ENCODE results near the gene ST3GAL3.

The ST3GAL3 gene

DNA sequence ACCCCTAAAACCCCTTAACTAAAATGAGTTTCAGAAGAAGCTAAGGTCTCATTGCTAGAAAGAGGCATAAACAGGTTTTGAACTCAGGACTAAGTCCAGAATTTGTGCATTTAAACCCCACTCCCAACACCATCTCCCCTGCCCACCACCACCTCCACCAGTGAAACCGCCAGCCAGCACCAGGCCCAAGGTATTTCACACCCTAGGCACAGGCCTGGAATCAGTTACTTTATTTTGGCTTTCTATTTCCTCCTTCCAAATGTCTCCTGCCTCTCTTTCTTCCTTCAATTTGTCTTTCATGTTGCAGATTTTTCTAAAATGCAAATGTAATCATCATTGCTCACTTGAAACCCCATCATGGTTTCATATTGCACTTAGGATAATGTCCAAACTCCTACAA is 237.5 kb downstream of the ST3GAL3 start:
- DNase-seq (ENCODE audit: low read depth): no peak

DNA sequence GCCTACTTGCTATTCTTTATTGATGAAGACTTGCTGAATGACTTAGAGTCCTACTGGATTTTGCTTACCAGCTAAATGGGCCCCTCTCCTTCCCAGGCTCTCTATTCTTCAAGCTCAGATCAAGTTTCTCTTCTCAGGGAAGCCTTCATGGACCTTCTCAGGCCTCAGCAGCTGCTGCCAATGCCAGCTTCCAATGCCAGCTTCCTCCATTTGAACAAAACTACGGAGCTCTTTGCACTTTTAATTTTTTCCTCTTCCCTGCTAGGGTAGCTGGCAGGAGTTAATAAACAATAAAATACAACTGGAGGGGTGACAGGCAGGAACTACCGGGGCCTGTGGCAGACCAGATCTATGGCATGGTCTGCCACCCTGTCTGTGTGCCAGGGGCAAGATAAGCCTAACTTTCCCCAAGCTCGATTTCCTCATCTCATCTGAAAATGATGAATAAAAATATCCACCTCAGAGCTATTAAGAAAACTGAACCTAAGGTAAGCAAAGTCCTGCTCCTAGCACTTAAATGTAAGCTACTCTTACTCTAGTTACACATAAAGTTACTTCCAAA is 238.4 kb downstream of the ST3GAL3 start:
- no peak for DNase-seq (ENCODE audit: low read depth)

DNA sequence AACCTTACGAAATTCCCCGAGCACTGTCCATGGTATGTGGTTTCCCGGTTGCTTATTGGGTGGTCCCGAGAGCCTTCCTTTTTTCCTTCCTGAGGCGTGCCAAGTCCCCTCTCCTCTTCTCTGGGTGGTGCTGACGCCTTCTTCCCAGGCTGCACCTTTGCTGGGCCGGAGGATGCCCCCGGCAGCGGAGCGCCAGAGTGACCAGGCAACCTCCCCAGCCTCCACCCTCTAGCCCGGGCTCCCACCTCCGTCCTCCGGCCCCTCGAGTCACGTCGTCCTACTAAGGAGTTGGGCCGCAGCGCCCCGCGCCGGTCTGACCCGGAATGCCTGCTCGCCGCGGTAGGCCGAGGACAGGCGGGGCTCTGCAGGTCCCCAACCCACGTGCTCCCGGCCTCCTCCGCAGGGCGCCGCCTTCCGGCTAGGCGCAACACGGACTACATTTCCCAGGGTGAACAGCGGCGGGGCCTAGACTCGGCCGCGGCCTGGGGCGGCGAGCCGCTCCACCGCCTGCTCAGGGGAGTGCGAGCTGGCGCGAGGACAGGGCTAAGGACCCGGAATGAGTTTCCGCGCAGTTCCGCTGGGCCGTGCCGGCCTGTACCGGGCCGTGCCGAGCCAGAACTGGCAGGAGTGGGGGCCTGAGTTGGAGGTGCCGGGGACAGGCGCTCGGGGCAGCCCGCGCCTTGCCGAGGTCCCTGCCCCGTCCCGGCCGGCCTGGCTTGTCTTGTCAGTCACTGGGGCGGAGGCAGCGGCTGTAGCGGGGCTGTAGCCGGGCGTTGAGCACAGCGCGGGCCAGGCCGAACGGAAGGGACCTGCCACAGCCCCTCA is 239.1 kb downstream of the ST3GAL3 start, which contains the start of gene IPO13:
IPO13 (plus strand) TSS at position 715 of the 825 bp plus-strand sequence. CDS start 651 bp downstream, outside the sequence.
- DNase-seq (ENCODE audit: low read depth): peak; percentile 92

DNA sequence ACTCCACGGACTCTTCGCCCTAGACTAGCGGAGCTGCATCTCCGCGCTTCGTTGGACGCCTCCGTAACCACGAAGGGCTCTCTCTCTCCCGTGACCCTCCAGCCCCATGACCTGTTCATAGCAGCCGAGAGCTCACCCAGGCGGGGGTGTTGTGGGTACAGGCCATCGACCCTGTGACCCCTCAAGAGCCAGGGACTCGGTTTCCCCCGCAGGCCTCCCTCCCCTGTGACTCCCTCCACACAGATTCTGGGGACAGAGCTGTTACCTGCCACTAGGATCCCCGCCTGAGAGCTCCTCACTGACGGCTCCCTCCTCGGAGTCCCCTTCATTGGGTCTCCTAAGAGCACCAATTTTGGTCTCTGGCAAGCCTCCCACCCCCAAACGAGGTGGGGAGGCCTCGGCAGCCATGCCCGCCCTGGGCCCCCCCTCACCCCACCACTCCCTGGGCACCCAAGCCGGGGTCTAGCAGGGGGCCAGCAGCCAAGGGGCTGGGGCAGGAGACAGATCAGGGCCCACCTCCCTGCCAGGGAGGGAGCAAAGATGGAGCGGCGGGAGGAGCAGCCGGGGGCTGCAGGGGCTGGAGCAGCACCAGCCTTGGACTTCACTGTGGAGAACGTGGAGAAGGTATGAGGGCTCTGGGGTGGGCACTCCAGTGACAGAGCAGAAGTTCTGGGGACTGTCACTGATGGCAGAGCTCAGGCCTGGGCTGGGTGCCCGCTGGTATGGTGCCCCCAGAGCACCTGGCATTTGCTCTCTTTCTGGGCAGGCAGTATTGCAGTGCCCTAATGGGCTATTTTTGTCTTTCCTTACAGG is 239.9 kb downstream of the ST3GAL3 start:
- DNase-seq (ENCODE audit: low read depth): no peak

DNA sequence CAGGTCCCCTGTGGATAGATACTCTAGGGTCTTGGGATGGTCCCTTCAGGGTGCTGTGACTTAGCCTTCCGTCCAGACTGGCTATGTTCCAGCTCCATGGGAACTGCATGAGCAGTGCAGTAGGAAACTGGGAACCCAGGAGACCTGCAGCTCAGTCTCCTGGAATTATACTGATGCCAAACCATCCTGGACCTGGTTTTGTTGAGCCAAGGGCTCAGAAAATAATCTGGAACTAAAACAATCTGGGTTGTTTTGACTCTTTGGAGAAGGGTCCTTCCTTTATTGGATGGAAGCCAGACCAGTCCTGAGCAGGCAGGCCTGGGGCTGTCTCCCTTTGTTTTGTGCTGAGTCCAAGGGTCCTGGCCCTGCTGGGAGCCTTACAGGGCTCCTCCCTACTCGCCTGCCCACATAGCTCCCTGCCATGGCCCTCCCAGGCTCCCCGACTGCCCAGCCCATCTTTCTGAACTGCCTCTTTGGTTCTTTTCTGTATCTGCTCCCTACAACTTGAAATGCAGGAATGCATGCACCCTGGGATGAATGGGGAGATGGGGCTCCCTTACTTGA is 240.6 kb downstream of the ST3GAL3 start:
- no peak for DNase-seq (ENCODE audit: low read depth)

DNA sequence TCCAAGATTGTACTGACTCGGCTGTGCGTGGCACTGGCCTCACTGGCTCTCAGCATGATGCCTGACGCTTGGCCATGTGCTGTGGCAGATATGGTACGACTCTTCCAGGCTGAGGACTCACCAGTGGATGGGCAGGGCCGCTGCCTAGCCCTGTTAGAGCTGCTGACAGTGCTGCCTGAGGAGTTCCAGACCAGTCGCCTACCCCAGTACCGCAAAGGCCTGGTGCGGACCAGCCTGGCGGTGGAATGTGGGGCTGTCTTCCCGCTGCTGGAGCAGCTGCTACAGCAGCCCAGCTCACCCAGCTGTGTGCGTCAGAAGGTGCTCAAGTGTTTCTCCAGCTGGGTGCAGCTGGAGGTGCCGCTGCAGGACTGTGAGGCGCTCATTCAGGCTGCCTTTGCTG is 242.3 kb downstream of the ST3GAL3 start:
- no peak for DNase-seq (ENCODE audit: low read depth)

DNA sequence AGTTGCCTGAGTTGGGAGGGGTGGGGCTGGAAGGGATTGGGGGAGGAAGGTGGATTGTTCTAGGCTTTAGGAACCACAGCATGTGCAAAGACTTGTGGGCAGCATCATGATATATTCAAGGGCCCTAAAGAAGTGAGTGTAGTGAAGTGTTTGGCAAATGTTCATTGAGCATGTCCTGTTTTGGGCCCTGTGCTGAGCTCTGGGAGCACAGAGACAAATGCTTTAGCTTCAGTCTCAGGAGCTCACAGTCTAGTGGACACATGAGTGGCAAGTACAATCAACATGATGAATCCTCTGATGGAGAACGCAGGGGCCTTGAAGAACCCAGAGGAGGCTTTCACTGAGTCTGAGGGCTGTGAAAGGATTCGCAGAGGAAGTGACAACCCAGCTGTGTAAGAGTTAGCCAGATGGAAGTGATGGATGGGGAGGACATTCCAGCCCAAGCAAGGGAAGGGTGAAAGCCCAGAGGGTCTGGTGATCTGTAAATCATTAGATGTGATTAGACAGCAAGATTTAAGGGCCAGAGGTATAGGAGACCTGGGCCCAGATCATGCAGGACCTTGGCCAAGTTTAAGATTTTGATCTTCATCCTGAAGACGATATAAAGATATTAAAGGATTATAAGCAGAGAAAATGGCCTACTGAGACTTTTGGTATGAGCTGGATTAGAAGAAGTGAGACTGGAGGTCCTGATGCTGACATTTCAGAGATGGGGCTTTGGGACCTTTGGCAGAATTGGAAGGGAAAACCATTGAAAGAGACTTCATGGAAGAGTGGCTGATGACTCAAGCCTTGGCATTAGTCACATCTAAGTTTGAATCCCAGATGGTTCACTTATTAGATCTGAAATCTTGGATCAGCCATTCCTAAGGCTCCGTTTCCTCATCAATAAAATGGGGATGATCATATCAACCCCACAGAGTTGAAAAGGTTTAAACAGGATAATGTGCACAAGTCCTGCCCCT is 244.0 kb downstream of the ST3GAL3 start:
- no peak for DNase-seq (ENCODE audit: low read depth)

DNA sequence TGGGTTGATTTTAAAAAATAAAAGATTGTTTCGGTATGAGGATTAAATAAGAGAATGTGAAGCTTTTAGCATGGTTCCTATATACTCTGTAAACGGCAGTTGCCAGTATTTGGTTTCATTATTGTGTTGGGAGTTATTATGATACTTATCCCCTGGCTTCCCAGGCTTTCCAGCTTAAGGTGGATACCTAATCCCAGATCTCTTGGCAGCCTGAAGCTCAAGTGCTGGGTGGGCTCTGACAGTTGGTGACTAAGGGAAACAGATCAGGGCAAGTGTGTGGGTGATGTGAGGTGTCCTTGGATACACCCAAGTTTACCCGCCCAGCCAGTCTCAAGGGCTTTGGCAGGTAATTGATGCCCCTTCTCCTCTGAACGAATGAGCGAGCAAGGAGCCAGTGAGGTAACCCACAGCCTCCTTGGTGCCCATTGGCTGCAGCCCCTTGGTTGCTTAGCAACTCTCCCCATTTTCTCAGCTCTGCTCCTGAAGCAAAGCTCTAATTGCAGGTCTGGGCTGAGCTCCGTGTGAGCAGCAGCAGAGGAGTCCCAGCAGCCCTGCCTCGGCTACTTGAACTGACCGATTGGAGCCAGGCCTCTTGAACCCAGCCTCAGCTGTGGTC is 245.5 kb downstream of the ST3GAL3 start:
- no peak for DNase-seq (ENCODE audit: low read depth)

DNA sequence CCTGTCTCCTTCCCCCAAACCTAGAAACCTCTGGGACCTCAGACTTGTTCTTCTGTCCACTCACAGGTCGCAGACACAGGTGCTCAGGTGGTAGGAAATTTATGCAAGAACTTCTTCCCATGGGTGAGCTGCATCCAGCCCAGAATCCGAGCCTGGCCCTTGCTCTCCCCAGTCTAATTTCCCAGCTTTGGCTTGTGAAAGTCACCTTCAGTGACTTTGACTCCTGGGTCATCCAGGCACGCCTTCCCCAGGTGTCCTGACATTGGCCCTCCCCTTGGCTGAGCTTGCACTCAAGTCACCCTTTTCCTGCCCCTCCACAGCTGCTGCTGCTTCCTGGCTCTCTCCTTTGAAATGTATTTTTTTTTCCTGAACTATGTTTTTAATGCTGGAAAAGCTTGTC is 246.0 kb downstream of the ST3GAL3 start:
- no peak for DNase-seq (ENCODE audit: low read depth)

DNA sequence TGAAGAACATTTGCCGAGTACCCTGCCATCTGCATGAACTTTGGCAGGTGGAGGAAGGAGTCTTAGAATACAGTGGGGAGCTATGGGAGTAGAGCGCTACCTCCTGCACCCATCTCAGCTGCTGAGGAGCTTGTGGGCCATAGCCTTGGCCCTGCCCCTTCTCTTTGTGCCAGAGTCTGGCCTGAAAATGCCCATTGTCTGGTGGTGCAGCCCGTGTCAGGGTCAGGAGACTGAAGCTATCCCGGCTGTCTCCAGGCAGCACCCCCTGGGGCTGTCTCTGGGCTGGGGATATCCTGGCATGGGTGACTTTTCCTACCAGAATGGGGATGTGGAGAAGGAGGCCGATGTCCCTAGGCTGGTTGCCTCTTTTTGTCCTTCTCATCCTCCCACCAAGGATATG is 246.7 kb downstream of the ST3GAL3 start:
- no peak for DNase-seq (ENCODE audit: low read depth)

DNA sequence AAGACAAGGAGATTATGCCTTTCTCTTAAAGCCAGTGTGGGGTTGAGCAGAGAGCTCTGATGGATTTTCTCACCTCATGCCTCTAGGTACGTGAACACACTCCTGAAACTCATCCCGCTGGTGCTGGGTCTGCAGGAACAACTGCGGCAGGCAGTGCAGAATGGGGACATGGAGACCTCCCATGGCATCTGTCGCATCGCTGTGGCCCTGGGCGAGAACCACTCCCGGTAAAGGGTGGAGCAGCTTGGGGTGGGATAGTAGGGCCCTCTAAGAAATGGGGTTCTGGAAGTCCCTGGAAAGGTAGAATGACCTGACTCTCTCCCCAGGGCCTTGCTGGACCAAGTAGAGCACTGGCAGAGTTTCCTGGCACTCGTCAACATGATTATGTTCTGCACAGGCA is 248.9 kb downstream of the ST3GAL3 start:
- DNase-seq (ENCODE audit: low read depth): no peak

DNA sequence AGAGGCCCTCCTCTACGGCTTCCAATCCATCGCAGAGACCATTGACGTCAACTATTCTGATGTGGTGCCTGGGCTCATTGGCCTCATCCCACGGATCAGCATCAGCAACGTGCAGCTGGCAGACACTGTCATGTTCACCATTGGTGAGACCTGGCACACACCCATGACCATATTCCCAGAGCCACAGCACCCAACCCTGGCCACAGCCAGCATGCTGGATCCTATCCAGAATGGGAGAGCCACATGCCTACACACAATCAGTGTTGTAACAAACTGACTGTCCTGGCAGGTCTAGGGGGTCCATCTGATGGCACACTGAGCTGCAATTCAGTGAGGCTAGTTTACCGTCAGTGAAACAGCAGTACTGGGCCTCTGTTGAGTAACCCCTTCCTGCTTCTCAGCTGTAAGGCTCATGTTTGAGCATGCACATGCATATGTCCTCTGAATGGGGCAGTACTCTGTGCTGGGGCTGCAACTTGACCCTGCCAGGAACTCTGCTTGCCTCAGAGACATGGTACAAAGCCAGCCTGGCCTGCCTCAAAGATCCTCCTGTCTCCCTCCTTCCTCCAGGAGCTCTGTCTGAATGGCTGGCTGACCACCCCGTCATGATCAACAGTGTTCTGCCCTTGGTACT is 250.2 kb downstream of the ST3GAL3 start:
- DNase-seq (ENCODE audit: low read depth): no peak

DNA sequence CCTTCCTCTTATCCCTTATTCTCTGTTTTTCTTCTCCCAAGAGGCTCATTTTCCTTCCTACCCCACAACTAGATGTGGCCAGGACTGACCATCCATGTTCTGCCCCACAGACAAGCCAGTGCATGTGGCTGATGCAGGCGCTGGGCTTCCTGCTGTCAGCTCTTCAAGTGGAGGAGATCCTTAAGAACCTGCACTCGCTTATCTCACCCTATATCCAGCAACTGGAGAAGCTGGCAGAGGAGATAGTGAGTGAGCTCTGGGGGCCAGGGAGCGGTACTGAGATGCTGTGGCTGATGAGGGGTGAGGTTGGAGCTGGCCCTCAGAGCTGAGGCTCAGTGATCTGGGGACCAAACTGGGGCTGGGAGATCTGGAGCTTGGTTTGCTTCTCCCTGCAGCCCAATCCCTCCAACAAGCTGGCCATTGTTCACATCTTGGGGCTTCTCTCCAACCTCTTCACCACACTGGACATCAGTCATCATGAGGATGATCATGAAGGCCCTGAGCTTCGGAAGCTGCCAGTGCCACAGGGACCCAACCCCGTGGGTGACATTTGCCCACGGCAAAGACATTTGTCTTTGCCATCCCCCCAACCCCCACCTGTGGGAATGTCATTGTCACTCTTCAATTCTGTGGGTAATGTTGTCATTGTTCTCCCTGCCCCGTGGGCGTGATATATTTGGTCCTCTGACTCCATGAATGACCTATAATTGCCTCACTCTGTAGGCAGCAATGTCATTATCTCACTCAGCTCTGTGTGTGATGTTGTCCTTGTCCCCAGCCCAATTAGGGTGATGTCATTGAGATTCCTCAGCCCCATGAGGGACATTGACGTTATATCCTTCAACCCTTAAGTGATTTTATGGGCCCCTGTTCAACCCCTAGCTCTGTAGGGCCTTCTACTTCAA is 251.3 kb downstream of the ST3GAL3 start:
- DNase-seq (ENCODE audit: low read depth): no peak

DNA sequence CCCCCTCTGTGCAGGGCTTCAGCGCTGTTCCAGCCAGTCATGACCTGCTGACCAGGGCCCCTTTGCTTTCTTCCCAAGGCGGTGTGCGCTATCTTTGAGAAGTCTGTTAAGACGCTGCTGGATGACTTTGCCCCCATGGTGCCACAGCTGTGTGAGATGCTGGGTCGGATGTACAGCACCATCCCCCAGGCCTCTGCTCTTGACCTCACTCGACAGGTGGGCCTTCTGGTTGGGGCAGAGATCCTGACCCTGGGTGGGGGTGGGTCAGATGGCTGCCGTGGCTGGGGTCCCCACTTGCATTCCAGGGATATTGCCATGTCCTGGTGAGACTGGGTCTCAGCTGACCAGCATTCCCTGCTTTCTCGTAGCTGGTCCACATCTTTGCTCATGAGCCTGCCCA is 253.5 kb downstream of the ST3GAL3 start:
- no peak for DNase-seq (ENCODE audit: low read depth)

DNA sequence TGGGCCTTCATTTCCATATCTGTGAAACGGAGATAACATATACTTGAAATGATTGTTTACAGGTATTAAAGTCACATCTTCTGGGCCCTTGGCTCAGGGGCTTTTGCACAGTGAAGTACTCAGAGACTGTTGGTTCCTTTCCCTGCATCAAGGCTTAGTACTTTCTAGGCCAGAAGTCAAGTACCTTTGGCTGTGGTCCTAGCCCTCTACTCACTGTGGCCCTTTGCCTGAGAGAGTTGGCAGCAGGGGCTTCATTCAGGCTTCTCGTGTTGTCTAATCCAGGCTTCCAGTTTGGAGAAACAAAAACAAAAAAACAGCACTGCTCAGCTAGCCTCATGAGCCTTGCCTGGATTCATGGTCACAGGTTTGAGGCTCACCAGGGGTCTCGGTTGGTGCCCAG is 254.4 kb downstream of the ST3GAL3 start:
- no peak for DNase-seq (ENCODE audit: low read depth)

DNA sequence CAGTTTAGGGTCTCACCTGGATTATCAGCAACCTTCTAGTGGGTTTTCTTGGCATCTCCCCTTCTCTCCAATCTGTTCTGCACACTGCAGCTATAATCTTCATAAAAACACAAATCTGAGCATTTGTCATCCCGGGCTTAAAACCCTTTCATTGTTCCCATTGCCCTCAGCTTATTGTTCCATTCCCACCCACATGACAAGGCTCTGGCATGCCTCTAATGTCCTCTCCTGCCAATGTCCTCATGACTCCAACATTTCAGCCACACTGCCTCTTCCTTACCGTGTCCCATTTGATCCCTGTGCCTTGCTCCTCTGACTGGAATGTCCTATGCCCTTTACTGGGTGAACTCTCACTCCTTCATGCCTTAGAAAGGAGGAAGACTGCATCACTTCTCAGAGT is 255.0 kb downstream of the ST3GAL3 start:
- DNase-seq (ENCODE audit: low read depth): no peak

DNA sequence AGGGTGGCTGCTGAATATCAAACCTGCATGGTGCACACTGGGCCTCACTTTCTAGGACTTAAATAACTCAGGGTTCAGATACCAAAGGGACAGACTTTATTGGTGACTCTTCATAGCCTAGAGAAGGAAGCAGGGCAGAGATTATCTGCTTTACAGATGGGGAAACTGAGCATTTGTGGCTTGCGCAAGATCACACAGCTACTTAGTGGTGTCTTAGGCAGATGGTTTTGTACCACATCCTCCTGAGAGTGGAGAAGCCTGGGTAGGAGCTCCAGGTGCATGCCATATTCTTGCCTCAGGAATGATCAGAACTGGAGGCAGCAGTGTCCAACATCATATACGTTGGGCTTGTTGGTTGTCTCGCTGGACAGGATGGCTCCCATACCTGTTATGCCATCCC is 255.7 kb downstream of the ST3GAL3 start:
- DNase-seq (ENCODE audit: low read depth): no peak

DNA sequence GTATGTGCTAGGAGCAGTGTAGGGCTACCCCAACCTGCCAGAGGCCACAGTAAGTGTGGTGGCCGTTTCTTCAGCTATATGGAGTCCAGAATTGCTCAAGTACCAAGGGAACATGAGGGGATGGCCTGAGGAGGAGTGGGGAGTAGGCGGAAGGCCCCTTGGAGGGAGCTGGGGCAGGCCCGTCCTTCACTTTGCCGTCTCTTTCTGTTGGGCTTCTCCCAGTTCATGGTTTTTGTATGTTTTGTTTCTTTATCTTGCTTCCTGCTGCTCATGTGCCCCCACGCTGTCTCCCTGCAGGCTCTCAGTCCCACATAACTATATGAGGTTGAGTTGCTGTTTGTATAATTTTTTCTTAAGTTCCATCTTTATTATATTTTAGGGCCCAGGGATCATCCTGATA is 256.6 kb downstream of the ST3GAL3 start:
- DNase-seq (ENCODE audit: low read depth): no peak

DNA sequence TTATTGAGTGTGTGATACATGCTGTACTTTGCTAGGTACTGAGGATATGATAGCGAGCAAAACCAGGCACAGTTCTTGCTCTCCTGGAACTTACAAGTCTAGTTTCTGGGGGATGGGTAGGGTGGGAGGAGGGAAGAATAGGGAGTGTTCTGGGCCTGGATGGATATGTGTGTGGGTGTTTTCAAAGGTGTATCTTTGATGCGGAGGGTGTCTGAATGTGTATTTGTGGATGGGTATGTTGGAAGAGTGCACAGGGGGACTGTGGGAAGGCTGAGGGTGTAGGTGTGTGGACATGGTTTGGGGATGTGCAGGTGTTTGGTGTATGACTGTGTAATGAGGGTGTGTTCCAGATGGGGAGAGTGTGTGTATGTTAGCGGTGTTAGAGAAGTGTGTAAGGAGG is 258.0 kb downstream of the ST3GAL3 start:
- no peak for DNase-seq (ENCODE audit: low read depth)
